Pancreas (tissue), 10 donors: ENCODE results near the gene COMMD4. TPM values are rescaled to one million over a fixed set of nuclear protein-coding genes. Genes with fewer than 3 reads are reported as not detected.
"Not testable (repeated sequence)": the region's sequence is repeated elsewhere in the genome, so short reads cannot be mapped to it uniquely, and the experiment has no call there.

Experiments
- ATAC-seq, 4 donors: fragments of 200-7000 bp; cut with Tn5 transposase; one replicate each; pipeline versions ENCODE4 v1.8.0 to v1.9.1; 2020; ENCODE audit warnings: mild to moderate bottlenecking in 4 of 4, moderate library complexity in 4 of 4
- DNase-seq, 6 donors: peaks; one replicate each; pipeline ENCODE4 v3.0.0-alpha.2; 2020
- FAIRE-seq: peaks from 2 replicates; lab custom pipeline; 2012; peaks lifted over from hg19 to GRCh38; lab: Jason Lieb, UNC
- H3K27ac ChIP-seq, 4 donors: fragments of 200-600 bp; sonication (generic); 1 replicate in 3 of 4; 2 replicates in 1 of 4; pipeline versions ENCODE4 v1.5.0 to v1.8.0; 2020
- H3K27me3 ChIP-seq, 4 donors: fragments of 200-600 bp; one replicate each; pipeline ENCODE4 v1.8.0; 2021
- H3K36me3 ChIP-seq, 3 donors: fragments of 200-600 bp; sonication (generic) in 1 of 3; one replicate each; pipeline versions ENCODE4 v1.5.0 to v1.8.0; 2020 to 2021
- H3K4me1 ChIP-seq, 3 donors: fragments of 200-600 bp; one replicate each; pipeline ENCODE4 v1.8.0; 2021
- H3K4me3 ChIP-seq, 4 donors: fragments of 200-600 bp; sonication (generic) in 2 of 4; one replicate each; pipeline versions ENCODE4 v1.5.0 to v1.8.0; 2020 to 2021
- H3K9me3 ChIP-seq, 4 donors: fragments of 200-600 bp; one replicate each; pipeline ENCODE4 v1.8.0; 2021
- WGBS, 2 donors: extraction: QIAGEN DNeasy Blood & Tissue Kit; methylation state at CpG; one replicate each; pipeline ENCODE4 v1.1.7; 2013; 5-methylcytosine and 5-hydroxymethylcytosine counted together
- intact Hi-C, 3 donors: fragments of 100-400 bp; cut with DNase I; formaldehyde crosslinking; loops; one replicate each; pipeline versions ENCODE4 v1.11.1 to v1.14.2; 2022
- polyA plus RNA-seq, 2 donors: library from polyadenylated mRNA; stranded (reverse); fragments of 200-250 nt; gene quantifications; one replicate each; pipeline ENCODE4 v1.2.3, GENCODE V29; 2013
- total RNA-seq, 6 donors: library from RNA; stranded (reverse); fragmentation: NEBNext Ultra II Directional in 4 of 6; extraction: Animal tissue kit (Norgen Biotek cat#: 25700) in 4 of 6; gene quantifications; one replicate each; pipeline versions ENCODE4 v1.2.1 to v1.2.4, GENCODE V29; 2021 to 2023
- TF ChIP-seq, protein P1 (sequence below), 4 donors: fragments of 200-600 bp; sonication (generic) in 3 of 4; IDR thresholded peaks; one replicate each; pipeline versions ENCODE4 v1.5.0 to v1.8.0; 2021; ENCODE audit warnings: antibody characterized with exemption in 4 of 4
- donor health status: healthy with polysubstance abuse.
- donor health status: DM: no; HTN: no; CAD: no; lungs with moderate emphysema.
- donor health status: DM: no; HTN: no; CAD: no.
- donor health status: control.
- donor health status: control.
- donor health status: Bipolar disorder and iron deficiency.
- donor health status: DM: yes; HTN: yes; CAD: no.
- donor health status: DM: no; HTN: no; CAD: no.
- donor health status: DM: no; HTN: no; CAD: no.
- donor health status: DM: yes; HTN: yes; CAD: no.

COMMD4 gene
- total and polyA plus RNA-seq, 8 donors, result 19.6 to 97.7 (median 26.3) TPM

DNA sequence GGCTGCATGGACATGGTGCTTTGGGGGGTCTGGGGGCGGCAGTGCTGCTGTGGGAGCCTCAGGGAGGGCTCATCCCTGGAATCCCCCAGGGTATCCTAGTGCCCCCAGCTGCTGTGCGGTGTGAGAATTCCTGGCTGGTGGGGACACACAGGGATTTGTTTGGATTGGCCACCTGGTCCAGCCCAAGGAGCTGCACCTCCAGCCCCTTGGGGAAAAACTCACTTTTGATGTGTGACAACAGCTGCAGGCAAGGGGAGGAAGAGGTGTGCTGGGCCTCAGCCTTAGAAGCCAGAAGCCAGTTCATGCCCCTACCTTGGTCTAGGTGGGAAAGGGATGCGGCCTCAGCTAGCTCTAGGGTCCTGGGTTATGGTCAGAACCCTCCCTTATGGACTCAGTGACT, 8.4 kb upstream of the COMMD4 start:
- FAIRE-seq (no peak), ATAC-seq (no peak)
- WGBS, 2 donors, result 82 to 83% methylated on average over 3 of the region's 3 CpGs

DNA sequence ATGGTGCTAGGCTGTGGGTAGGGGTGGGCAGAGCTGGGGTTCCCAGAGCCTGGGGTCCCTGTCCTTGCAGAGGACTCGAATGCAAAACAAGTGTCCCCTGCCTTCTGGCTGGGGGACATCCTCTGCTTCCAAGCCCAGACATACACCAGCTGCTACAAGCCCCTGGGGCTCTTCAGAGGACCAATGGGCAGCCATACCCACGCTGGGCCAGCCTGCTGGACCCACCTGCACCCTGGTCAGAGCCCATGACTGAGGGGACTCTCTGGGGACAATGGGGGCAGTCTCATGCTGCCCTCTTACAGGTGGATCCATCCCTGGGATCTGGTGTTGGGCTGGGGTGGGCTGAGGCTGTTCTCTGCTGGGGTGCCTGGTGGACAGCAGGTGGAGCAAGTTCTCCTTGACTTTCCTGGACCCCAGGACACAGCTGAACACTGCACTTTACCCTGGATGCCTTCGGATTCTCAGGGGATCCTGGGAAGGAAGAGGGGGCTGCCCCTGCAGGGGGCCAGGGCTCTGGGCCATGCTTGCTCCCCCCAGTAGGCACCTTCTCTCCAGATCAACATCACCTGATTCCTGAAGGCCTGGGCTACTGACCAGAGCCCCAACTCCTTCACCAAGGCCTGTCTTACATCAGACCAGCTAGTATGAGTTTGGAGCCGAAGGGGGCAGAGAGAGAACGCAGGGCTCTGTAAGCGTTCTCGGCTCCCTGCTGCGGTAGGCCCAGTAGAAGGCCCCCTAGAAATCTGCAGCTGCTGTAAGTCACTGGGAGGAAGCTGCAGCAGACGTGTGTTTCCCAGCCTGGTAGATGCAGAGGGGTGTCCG, 7.2 kb upstream of the COMMD4 start:
- TF ChIP-seq, protein P1, sequence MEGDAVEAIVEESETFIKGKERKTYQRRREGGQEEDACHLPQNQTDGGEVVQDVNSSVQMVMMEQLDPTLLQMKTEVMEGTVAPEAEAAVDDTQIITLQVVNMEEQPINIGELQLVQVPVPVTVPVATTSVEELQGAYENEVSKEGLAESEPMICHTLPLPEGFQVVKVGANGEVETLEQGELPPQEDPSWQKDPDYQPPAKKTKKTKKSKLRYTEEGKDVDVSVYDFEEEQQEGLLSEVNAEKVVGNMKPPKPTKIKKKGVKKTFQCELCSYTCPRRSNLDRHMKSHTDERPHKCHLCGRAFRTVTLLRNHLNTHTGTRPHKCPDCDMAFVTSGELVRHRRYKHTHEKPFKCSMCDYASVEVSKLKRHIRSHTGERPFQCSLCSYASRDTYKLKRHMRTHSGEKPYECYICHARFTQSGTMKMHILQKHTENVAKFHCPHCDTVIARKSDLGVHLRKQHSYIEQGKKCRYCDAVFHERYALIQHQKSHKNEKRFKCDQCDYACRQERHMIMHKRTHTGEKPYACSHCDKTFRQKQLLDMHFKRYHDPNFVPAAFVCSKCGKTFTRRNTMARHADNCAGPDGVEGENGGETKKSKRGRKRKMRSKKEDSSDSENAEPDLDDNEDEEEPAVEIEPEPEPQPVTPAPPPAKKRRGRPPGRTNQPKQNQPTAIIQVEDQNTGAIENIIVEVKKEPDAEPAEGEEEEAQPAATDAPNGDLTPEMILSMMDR (IDR thresholded peaks at IDR 0.05), result no peak
- ATAC-seq (no peak), FAIRE-seq (no peak), DNase-seq (no peak)
- H3K9me3 ChIP-seq, result no peaks in the 10 kb centered on the region
- no peak overlapping the region for H3K4me3 ChIP-seq
- no peaks in the 10 kb centered on the region for H3K4me1 ChIP-seq
- WGBS, 2 donors, result 64 to 65% methylated on average over 10 of the region's 10 CpGs
- intact Hi-C loops, result loop anchor here in 1 of 3 donors (10.0 kb wide), 1 partner anchor 104 kb away; no protein-coding TSS in a partner anchor
- no peak overlapping the region for H3K27ac ChIP-seq
- no peaks in the 10 kb centered on the region for H3K27me3 ChIP-seq
- no peaks in the 10 kb centered on the region for H3K36me3 ChIP-seq

More for the DNA sequence above, 8.4 kb upstream of the COMMD4 start:
- DNase-seq, result no peak
- H3K27ac ChIP-seq, result no peak overlapping the region
- H3K4me1 ChIP-seq, result no peaks in the 10 kb centered on the region
- no peaks in the 10 kb centered on the region for H3K9me3 ChIP-seq
- TF ChIP-seq, protein P1 (IDR thresholded peaks at IDR 0.05), result no peak
- H3K4me3 ChIP-seq, result no peak overlapping the region
- H3K27me3 ChIP-seq, result no peaks in the 10 kb centered on the region
- H3K36me3 ChIP-seq, result no peaks in the 10 kb centered on the region
- intact Hi-C loops, result loop anchor here in 1 of 3 donors (10.0 kb wide), 1 partner anchor 103 kb away; no protein-coding TSS in a partner anchor

DNA sequence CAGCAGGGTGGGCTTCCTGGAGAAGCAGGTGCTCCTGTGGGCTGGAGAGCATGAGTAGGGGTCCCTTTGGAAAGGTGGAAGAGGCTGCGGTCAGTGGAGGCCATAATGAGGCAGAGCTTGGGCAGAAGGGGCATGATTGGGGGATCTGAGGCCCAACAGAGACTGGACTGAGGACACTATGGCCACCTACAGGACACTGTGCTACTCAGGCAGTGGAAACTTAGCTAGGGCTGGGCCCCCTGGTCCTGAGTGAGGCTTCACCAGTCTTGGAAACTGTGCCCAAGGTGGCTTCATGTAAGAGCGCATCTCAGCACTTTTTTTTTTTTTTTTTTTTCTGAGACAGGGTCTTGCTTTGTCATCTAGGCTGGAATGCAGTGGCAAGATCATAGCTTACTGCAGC, 6.3 kb upstream of the COMMD4 start:
- 69 to 85% methylated on average over 2 of the region's 2 CpGs for WGBS, 2 donors

DNA sequence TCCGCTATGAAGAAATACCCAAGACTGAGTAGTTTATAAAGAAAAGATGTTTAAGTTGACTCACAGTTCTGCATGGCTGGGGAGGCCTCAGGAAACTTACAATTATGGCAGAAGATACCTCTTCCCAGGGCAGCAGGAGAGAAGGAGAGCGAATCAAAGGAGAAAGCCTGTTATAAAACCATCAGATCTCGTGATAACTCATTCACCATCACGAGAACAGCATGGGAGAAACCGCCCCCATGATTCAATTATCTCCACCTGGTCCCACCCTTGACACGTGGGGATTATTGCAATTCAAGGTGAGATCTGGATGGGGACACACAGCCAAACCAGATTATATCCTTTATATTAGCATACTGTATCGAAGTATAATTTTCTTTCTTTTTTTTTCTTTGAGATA, 3.8 kb upstream of the COMMD4 start:
- H3K36me3 ChIP-seq, H3K4me3 ChIP-seq, H3K4me1 ChIP-seq, FAIRE-seq, intact Hi-C loops, H3K9me3 ChIP-seq, H3K27ac ChIP-seq, H3K27me3 ChIP-seq, ATAC-seq, DNase-seq: not testable (repeated sequence)
- WGBS, 2 donors, result 52 to 60% methylated on average over 7 of the region's 7 CpGs

More for the DNA sequence above, 6.3 kb upstream of the COMMD4 start:
- TF ChIP-seq, protein P1 (IDR thresholded peaks at IDR 0.05), result no peak
- no peak overlapping the region for H3K27ac ChIP-seq
- no peaks in the 10 kb centered on the region for H3K27me3 ChIP-seq
- H3K4me3 ChIP-seq, result no peak overlapping the region
- no peaks in the 10 kb centered on the region for H3K36me3 ChIP-seq
- no peak for FAIRE-seq
- intact Hi-C loops, result loop anchor here in 1 of 3 donors (10.0 kb wide), 1 partner anchor 105 kb away; no protein-coding TSS in a partner anchor
- H3K9me3 ChIP-seq, result no peaks in the 10 kb centered on the region
- no peaks in the 10 kb centered on the region for H3K4me1 ChIP-seq
- no peak for DNase-seq
- ATAC-seq, result no peak

DNA sequence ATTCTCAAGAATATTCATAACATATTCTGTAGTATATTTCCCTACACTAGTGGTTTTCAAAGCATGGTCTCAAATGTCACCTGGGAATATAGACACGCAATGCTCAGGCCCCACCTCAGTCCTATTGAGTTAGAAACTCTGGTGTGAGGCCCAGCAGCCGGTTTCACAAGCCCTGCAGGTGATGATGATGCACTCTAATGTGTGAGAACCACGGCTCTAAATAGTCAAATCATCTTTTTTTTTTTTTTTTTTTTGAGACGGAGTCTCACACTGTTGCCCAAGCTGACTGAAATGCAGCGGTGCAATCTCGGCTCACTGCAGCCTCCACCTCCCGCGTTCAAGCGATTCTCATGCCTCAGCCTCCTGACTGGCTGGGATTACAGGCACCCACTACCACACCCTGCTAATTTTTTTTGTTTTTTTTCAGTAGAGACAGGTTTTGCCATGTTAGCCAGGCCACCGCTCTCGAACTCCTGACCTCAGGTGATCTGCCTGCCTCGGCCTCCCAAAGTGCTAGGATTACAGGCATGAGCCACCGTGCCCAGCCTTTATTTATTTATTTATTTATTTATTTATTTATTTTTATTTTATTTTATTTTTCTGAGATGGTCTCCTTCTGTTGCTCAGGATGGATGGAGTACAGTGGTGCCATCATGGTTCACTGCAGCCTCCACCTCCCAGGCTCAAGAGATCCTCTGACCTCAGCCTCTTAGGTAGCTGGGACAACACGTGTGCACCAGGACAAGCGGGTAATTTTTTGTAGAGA, 2.0 kb upstream of the COMMD4 start:
- H3K27me3 ChIP-seq, DNase-seq, intact Hi-C loops, H3K9me3 ChIP-seq, H3K27ac ChIP-seq, ATAC-seq, H3K4me1 ChIP-seq, H3K4me3 ChIP-seq, H3K36me3 ChIP-seq, FAIRE-seq: not testable (repeated sequence)
- WGBS, 2 donors, result 88 to 95% methylated on average over 14 to 15 of the region's 15 CpGs
